Subcutaneous abdominal adipose tissue (tissue), 5 donors: ENCODE results near the gene MEFV.
"Not testable (repeated sequence)": the region's sequence is repeated elsewhere in the genome, so short reads cannot be mapped to it uniquely, and the experiment has no call there.

Source experiments
- H3K27ac ChIP-seq: one replicate; pipeline ENCODE4 v1.7.0; 2013; ENCODE audit warnings: low read depth, mild to moderate bottlenecking, inconsistent platforms, low read length, moderate library complexity
- H3K27me3 ChIP-seq, 5 donors: one replicate each; pipeline ENCODE4 v1.7.0; 2013; ENCODE audit warnings: low read length in 5 of 5, inconsistent platforms in 1 of 5; ENCODE audit not compliant: control insufficient read depth in 5 of 5, insufficient read depth in 4 of 5
- H3K36me3 ChIP-seq, 5 donors: one replicate each; pipeline ENCODE4 v1.7.0; 2013; ENCODE audit warnings: low read length in 5 of 5; ENCODE audit not compliant: control insufficient read depth in 5 of 5, insufficient read depth in 5 of 5
- H3K4me1 ChIP-seq, 5 donors: one replicate each; pipeline ENCODE4 v1.7.0; 2013; ENCODE audit warnings: low read length in 5 of 5, mild to moderate bottlenecking in 3 of 5, moderate library complexity in 1 of 5; ENCODE audit not compliant: control insufficient read depth in 5 of 5, insufficient read depth in 5 of 5
- H3K4me3 ChIP-seq, 5 donors: one replicate each; pipeline ENCODE4 v1.7.0; 2013; ENCODE audit warnings: low read length in 5 of 5, low read depth in 1 of 5
- H3K9ac ChIP-seq, 5 donors: one replicate each; pipeline ENCODE4 v1.7.0; 2013; ENCODE audit warnings: low read length in 5 of 5, mild to moderate bottlenecking in 4 of 5, moderate library complexity in 3 of 5
- H3K9me3 ChIP-seq, 5 donors: one replicate each; pipeline ENCODE4 v1.7.0; 2013; ENCODE audit warnings: low read length in 5 of 5; ENCODE audit not compliant: control insufficient read depth in 5 of 5
- donor health status: healthy.
- donor health status: healthy.
- donor health status: healthy.
- donor health status: healthy.
- donor health status: healthy.

Gene MEFV

DNA sequence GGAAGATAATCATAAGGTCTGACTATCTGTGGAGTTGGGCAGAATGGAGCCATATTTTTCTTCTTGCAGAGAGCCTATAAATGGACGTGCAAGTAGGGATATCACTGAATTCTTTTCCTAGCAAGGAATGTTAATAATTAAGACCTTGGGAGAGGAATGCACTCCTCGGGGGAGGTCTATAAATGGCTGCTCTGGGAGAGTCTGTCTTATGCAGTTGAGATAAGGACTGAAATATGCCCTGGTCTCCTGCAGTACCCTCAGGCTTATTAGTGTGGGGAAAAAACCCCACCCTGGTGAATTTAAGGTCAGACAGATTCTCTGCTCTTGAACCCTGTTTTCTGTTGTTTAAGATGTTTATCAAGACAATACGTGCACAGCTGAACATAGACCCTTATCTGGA is 50.5 kb downstream of the MEFV start:
- not testable (repeated sequence) for H3K9ac ChIP-seq, H3K4me1 ChIP-seq, H3K27ac ChIP-seq, H3K36me3 ChIP-seq, H3K4me3 ChIP-seq
- Histone ChIP-seq H3K9me3 (peaks cover 2 to 41% (median 25%) of the 10 kb centered on the region in 5 donors), H3K27me3 (peaks cover 3 to 10% (median 8%) of the 10 kb centered on the region in 5 donors)

DNA sequence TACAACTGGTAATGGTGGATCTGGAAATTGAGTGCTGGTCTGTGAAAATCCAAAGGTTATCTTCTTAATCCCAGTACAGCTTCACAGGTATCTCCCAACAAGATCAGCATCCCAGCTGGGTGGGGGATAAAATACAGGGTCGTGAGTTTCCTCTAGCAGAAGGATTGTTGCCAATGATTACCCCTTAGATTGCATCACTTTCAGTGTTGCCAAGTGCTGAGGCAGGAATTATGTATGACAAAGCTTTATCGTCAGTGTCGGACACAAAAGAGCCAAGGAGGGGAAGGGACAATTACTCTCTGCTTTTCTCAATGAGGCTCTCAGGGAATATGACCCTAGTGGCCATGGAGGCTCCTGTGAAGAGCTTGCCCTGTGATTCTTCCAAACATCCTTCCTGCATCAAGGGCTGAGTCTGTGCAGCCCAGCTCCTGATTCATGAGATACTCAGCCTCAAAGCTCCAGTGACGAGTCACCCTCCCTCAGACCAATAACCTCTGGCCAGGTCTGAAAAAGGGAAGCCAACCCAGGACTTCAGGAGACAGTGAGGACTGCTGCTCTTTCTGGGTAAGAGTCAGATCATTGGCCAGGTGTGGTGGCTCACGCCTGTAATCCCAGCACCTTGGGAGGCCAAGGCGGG is 53.4 kb downstream of the MEFV start:
- Histone ChIP-seq H3K4me3 (no peak overlapping the region), H3K4me1 (no peaks in the 10 kb centered on the region), H3K9me3 (peaks cover 2 to 40% (median 21%) of the 10 kb centered on the region in 5 donors), H3K36me3 (no peaks in the 10 kb centered on the region), H3K27ac (no peak overlapping the region), H3K9ac (no peak overlapping the region), H3K27me3 (peaks cover 2 to 17% (median 13%) of the 10 kb centered on the region in 5 donors)

DNA sequence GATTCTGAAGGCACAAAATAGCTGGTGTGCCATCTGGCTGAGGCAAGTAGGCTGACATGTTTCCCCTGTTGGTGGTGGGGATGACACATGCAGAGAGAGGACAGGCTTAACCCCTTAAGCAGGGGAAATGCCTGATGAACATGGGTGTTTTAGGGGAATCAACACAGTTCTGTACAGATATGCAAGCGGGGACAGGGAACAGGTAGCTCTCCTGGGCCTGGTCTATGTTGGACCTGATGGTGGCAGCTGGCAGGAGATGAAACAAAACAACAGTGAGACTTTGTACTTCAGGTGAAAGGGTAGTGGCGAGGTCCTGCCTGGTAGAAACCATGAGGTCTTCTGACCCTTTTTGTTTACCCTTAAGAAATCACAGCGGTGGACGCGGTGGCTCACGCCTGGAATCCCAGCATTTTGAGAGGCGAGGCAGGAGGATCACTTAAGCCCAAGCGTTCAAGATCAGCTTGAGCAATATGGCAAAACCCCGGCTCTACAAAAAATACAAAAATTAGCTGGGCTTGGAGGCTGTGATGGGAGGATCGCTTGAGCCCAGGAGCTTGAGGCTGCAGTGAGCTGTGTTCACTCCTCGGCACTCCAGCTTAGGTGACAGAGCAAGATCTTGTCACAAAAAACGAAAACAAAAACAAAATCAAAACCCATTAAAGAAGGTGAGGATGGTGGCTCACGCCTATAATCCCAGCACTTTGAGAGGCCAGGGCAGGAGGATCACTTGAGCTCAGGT is 57.9 kb downstream of the MEFV start:
- H3K27me3 ChIP-seq: peaks cover 19 to 30% (median 20%) of the 10 kb centered on the region in 5 donors
- no peaks in the 10 kb centered on the region for H3K36me3 ChIP-seq
- H3K9me3 ChIP-seq: peaks cover 0 to 3% (median 0%) of the 10 kb centered on the region in 5 donors
- no peak overlapping the region for H3K9ac ChIP-seq
- H3K27ac ChIP-seq: no peak overlapping the region
- no peaks in the 10 kb centered on the region for H3K4me1 ChIP-seq
- no peak overlapping the region for H3K4me3 ChIP-seq

DNA sequence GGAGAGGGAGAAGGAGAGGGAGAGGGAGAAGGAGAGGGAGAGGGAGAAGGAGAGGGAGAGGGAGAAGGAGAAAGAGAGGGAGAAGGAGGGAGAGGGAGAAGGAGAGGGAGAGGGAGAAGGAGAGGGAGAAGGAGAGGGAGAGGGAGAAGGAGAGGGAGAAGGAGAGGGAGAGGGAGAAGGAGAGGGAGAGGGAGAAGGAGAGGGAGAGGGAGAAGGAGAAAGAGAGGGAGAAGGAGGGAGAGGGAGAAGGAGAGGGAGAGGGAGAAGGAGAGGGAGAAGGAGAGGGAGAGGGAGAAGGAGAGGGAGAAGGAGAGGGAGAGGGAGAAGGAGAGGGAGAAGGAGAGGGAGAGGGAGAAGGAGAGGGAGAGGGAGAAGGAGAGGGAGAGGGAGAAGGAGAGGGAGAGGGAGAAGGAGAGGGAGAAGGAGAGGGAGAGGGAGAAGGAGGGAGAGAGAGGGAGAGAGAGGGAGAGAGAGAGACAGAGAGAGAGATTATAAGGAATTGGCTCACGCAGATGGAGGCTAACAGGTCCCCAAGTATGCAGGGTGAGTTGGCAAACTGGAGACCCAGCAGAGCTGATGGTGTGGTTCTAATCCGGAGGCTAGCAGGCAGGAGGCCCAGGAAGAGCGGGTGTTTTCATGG is 58.6 kb downstream of the MEFV start:
- H3K4me3 ChIP-seq, H3K9me3 ChIP-seq, H3K27ac ChIP-seq, H3K4me1 ChIP-seq, H3K36me3 ChIP-seq, H3K9ac ChIP-seq: not testable (repeated sequence)
- H3K27me3 ChIP-seq: peaks cover 22 to 35% (median 25%) of the 10 kb centered on the region in 5 donors

DNA sequence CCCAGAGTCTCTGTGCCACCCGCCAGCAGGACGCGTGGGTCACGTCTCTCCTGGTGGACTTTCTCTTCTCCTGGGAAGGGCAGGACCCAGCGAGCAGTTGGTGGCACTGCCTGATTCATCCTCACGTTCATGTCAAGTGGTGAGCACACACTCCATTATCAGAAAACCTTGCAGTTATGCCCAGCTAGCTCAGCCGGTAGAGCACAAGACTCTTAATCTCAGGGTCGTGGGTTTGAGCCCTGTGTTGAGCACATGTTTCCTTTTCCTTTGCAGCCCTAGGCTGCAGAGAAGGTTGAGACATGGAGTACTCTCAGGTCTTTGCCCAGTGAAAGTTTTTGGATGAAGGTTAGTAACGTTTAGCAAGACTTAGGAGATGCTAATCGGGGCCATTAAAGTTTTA is 60.5 kb downstream of the MEFV start:
- H3K4me1 ChIP-seq: peaks cover 0 to 2% (median 0%) of the 10 kb centered on the region in 5 donors
- peaks cover 30 to 52% (median 43%) of the 10 kb centered on the region in 5 donors for H3K27me3 ChIP-seq
- H3K9me3 ChIP-seq: peaks cover 0 to 6% (median 0%) of the 10 kb centered on the region in 5 donors
- no peak overlapping the region for H3K9ac ChIP-seq
- no peaks in the 10 kb centered on the region for H3K36me3 ChIP-seq
- H3K27ac ChIP-seq: no peak overlapping the region
- H3K4me3 ChIP-seq: no peak overlapping the region

DNA sequence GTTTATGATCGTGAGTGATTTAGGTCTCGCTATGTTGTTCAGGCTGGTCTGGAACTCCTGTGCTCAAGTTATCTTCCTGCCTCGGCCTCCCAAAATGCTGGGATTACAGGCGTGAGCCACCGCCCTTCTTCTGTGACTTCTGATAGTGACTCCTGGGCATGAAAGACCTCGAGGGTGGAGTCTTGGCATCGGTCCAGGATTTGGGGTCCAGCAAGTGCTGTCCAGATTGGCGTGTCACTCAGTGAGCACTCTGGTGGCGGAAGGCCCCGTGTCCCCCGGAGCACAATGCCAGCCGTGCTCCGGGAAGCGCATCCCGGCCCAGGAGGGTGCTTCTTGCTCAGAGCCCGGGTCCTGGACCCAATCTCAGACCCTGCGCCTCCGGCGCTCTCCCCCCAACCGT is 61.6 kb downstream of the MEFV start:
- H3K4me1 ChIP-seq: peaks cover 0 to 3% (median 0%) of the 10 kb centered on the region in 5 donors
- H3K27me3 ChIP-seq: peaks cover 37 to 61% (median 54%) of the 10 kb centered on the region in 5 donors
- no peak overlapping the region for H3K9ac ChIP-seq
- H3K4me3 ChIP-seq: no peak overlapping the region
- peaks cover 0 to 4% (median 0%) of the 10 kb centered on the region in 5 donors for H3K9me3 ChIP-seq
- H3K36me3 ChIP-seq: no peaks in the 10 kb centered on the region
- no peak overlapping the region for H3K27ac ChIP-seq

DNA sequence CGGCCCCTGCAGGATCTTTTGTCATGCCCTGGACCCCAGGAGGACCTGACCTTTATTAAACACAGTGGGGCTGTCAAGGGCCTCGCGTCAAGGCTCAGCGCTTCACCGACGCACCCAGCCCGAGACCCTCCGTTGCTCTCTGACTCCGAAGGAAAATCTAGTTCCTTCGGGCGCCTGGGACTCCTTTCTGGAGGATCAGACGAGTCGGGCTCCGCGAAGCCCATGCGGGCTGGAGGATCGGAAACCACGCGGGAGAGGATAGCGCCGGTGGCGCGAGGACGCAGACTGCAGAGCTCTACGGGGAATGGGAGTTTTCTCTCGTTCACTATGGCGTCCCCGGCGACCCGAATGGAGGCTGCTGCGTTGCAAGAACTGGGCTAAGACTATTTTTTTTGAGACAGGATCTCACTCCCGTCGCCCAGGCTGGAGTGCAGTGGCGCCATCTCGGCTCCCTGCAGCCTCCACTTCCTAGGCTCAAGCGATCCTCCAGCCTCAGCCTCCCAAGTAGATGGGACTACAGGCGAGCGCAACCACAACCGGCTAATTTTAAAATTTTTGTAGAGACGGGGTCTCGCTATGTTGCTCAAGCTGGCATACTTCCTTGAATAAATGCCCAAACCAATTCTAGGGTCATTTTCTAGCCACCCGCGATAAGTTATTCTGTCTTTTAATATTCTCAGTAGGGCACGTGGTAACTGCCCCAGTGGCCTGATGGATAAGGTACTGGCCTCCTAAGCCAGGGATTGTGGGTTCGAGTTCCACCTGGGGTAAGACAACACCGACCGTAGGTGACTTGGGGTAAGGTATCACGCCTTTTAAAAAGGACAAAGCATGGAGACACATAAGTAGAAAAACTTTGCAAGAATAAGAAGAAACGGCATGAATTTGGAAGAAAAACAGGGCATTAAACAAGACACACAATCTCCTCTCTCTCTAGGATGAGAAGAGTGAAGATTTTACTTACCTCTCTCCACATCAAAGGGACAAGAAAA is 62.9 kb downstream of the MEFV start:
- Histone ChIP-seq H3K36me3 (no peaks in the 10 kb centered on the region), H3K4me1 (peaks cover 0 to 15% (median 12%) of the 10 kb centered on the region in 5 donors), H3K27ac (no peak overlapping the region), H3K9ac (no peak overlapping the region), H3K9me3 (peaks cover 0 to 4% (median 0%) of the 10 kb centered on the region in 5 donors), H3K27me3 (peaks cover 49 to 74% (median 67%) of the 10 kb centered on the region in 5 donors), H3K4me3 (no peak overlapping the region)

DNA sequence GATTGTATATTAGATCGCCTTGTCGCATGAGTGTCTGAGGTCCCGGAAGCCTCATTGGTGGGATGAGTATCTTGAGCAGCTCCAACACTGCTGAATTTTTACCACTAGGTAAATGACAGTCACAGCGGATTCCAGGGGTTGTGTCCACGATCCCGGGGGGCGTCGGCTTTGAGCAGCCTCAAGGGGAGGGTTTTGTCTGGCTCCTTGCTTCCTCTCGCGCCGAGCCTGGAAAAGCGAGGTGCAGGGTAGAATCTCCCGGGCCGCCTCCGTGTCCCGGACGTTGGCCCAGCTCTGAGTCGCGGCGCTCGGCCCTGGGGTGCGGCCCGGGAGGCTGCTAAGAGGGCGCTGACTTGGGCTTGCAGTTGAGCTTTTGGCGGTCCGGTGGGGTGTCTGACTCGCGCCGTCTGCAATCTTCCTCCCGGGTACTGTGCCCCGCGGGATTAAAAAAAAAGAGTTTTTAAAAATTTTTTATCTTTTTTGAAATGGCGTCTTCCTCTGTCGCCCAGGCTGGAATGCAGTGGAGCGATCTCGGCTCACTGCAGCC is 63.9 kb downstream of the MEFV start:
- no peak overlapping the region for H3K27ac ChIP-seq
- H3K9me3 ChIP-seq: peaks cover 0 to 4% (median 0%) of the 10 kb centered on the region in 5 donors
- no peaks in the 10 kb centered on the region for H3K36me3 ChIP-seq
- peaks cover 52 to 78% (median 66%) of the 10 kb centered on the region in 5 donors for H3K27me3 ChIP-seq
- peaks cover 0 to 22% (median 18%) of the 10 kb centered on the region in 5 donors for H3K4me1 ChIP-seq
- no peak overlapping the region for H3K9ac ChIP-seq
- no peak overlapping the region for H3K4me3 ChIP-seq
